Measurements from ENCODE around the gene ENPP3. TPM values are rescaled to one million over a fixed set of nuclear protein-coding genes. Genes with fewer than 3 reads are reported as not detected.

ENPP3 gene
- total and polyA plus RNA-seq, 2 of the 13 experiments (the other 11 are each of a cell fraction or from before 2014, with no cell fraction given), result 40.0 to 75.4 TPM

DNA sequence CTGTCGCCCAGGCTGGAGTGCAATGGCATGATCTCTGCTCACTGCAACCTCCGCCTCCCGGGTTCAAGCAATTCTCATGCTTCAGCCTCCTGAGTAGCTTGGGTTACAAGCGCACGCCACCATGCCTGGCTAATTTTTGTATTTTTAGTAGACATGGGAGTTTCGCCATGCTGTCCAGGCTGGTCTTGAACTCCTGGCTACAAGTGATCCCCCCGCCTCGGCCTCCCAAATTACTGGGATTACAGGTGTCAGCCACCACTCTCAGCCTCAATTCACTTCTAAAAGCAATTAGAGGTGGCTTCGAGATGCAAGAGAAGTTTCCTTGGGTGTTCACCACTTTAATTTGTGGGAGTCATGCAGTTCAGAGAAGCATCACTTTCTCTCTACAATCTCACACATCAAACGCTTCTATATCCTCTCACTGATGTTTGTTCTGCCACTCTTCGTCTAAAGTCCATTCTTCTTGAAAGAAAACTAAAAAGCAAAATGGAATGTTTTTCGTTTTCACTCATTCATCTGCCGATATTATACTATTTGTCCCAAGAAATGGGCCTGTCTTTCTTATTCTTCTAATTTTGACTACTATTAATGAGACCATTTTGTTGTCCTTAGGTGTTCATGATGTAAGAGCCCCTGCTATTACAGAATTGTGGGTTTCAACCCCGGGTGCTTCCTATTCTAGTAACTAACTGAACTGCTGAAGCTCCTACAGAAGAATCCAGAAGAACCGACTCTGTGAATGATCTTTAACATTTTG is 132.5 kb downstream of the ENPP3 start (continued):
- TF ChIP-seq TSC22D2 (CRISPR knock-in tag; IDR thresholded peaks at IDR 0.05; ENCODE audit: borderline replicate concordance) (no peak), ZNF678 (CRISPR knock-in tag; IDR thresholded peaks at IDR 0.05) (no peak), ZNF660 (CRISPR knock-in tag; IDR thresholded peaks at IDR 0.05; ENCODE audit: borderline replicate concordance, low read depth) (no peak), ZNF44 (CRISPR knock-in tag; IDR thresholded peaks at IDR 0.05) (no peak), ATRX (CRISPR knock-in tag; IDR thresholded peaks at IDR 0.05; ENCODE audit: borderline replicate concordance) (no peak), ZNF160 (CRISPR knock-in tag; IDR thresholded peaks at IDR 0.05) (no peak), SRY (CRISPR knock-in tag; IDR thresholded peaks at IDR 0.05) (no peak), ZNF263 (CRISPR knock-in tag; IDR thresholded peaks at IDR 0.05) (no peak), HDAC2 (CRISPR knock-in tag; IDR thresholded peaks at IDR 0.05) (peak; percentile 74), DNMT3B (CRISPR knock-in tag; conservative IDR thresholded peaks at IDR 0.05) (no peak), MTA1 (CRISPR knock-in tag; IDR thresholded peaks at IDR 0.05; ENCODE audit: borderline replicate concordance) (no peak), ZBTB7A (CRISPR knock-in tag; IDR thresholded peaks at IDR 0.05) (no peak), SP1 (IDR thresholded peaks at IDR 0.05) (no peak), SP1 (CRISPR knock-in tag; IDR thresholded peaks at IDR 0.05) (no peak)
- TF ChIP-seq, protein P1, sequence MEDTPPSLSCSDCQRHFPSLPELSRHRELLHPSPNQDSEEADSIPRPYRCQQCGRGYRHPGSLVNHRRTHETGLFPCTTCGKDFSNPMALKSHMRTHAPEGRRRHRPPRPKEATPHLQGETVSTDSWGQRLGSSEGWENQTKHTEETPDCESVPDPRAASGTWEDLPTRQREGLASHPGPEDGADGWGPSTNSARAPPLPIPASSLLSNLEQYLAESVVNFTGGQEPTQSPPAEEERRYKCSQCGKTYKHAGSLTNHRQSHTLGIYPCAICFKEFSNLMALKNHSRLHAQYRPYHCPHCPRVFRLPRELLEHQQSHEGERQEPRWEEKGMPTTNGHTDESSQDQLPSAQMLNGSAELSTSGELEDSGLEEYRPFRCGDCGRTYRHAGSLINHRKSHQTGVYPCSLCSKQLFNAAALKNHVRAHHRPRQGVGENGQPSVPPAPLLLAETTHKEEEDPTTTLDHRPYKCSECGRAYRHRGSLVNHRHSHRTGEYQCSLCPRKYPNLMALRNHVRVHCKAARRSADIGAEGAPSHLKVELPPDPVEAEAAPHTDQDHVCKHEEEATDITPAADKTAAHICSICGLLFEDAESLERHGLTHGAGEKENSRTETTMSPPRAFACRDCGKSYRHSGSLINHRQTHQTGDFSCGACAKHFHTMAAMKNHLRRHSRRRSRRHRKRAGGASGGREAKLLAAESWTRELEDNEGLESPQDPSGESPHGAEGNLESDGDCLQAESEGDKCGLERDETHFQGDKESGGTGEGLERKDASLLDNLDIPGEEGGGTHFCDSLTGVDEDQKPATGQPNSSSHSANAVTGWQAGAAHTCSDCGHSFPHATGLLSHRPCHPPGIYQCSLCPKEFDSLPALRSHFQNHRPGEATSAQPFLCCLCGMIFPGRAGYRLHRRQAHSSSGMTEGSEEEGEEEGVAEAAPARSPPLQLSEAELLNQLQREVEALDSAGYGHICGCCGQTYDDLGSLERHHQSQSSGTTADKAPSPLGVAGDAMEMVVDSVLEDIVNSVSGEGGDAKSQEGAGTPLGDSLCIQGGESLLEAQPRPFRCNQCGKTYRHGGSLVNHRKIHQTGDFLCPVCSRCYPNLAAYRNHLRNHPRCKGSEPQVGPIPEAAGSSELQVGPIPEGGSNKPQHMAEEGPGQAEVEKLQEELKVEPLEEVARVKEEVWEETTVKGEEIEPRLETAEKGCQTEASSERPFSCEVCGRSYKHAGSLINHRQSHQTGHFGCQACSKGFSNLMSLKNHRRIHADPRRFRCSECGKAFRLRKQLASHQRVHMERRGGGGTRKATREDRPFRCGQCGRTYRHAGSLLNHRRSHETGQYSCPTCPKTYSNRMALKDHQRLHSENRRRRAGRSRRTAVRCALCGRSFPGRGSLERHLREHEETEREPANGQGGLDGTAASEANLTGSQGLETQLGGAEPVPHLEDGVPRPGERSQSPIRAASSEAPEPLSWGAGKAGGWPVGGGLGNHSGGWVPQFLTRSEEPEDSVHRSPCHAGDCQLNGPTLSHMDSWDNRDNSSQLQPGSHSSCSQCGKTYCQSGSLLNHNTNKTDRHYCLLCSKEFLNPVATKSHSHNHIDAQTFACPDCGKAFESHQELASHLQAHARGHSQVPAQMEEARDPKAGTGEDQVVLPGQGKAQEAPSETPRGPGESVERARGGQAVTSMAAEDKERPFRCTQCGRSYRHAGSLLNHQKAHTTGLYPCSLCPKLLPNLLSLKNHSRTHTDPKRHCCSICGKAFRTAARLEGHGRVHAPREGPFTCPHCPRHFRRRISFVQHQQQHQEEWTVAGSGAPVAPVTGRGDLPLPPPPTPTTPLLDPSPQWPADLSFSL (CRISPR knock-in tag; IDR thresholded peaks at IDR 0.05), result no peak
- TF ChIP-seq, protein P2, sequence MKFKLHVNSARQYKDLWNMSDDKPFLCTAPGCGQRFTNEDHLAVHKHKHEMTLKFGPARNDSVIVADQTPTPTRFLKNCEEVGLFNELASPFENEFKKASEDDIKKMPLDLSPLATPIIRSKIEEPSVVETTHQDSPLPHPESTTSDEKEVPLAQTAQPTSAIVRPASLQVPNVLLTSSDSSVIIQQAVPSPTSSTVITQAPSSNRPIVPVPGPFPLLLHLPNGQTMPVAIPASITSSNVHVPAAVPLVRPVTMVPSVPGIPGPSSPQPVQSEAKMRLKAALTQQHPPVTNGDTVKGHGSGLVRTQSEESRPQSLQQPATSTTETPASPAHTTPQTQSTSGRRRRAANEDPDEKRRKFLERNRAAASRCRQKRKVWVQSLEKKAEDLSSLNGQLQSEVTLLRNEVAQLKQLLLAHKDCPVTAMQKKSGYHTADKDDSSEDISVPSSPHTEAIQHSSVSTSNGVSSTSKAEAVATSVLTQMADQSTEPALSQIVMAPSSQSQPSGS (CRISPR knock-in tag; IDR thresholded peaks at IDR 0.05), result no peak
- TF ChIP-seq, protein P3, sequence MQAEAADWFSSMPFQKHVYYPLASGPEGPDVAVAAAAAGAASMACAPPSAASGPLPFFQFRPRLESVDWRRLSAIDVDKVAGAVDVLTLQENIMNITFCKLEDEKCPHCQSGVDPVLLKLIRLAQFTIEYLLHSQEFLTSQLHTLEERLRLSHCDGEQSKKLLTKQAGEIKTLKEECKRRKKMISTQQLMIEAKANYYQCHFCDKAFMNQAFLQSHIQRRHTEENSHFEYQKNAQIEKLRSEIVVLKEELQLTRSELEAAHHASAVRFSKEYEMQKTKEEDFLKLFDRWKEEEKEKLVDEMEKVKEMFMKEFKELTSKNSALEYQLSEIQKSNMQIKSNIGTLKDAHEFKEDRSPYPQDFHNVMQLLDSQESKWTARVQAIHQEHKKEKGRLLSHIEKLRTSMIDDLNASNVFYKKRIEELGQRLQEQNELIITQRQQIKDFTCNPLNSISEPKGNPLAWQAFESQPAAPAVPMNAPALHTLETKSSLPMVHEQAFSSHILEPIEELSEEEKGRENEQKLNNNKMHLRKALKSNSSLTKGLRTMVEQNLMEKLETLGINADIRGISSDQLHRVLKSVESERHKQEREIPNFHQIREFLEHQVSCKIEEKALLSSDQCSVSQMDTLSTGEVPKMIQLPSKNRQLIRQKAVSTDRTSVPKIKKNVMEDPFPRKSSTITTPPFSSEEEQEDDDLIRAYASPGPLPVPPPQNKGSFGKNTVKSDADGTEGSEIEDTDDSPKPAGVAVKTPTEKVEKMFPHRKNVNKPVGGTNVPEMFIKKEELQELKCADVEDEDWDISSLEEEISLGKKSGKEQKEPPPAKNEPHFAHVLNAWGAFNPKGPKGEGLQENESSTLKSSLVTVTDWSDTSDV (CRISPR knock-in tag; IDR thresholded peaks at IDR 0.05), result no peak
- TF ChIP-seq, protein P4, sequence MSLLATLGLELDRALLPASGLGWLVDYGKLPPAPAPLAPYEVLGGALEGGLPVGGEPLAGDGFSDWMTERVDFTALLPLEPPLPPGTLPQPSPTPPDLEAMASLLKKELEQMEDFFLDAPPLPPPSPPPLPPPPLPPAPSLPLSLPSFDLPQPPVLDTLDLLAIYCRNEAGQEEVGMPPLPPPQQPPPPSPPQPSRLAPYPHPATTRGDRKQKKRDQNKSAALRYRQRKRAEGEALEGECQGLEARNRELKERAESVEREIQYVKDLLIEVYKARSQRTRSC (CRISPR knock-in tag; IDR thresholded peaks at IDR 0.05; ENCODE audit: low read depth), result no peak
- TF ChIP-seq, protein P5, sequence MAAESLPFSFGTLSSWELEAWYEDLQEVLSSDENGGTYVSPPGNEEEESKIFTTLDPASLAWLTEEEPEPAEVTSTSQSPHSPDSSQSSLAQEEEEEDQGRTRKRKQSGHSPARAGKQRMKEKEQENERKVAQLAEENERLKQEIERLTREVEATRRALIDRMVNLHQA (CRISPR knock-in tag; IDR thresholded peaks at IDR 0.05), result no peak
